IPS-18c (cell line): ENCODE results near the gene IQCM.
"Not testable (repeated sequence)": the region's sequence is repeated elsewhere in the genome, so short reads cannot be mapped to it uniquely, and the experiment has no call there.

Experiments used
- H3K4me3 ChIP-seq: 2 replicates; pipeline ENCODE4 v1.7.0; 2013; ENCODE audit warnings: low read depth, mild to moderate bottlenecking, low read length, moderate library complexity; ENCODE audit not compliant: insufficient read depth
- H3K9me3 ChIP-seq: one replicate; pipeline ENCODE4 v1.6.1; 2013; ENCODE audit warnings: mild to moderate bottlenecking, low read length, moderate library complexity; ENCODE audit not compliant: control insufficient read depth, insufficient read depth

The IQCM gene

GRCh38 chr4:149553959-149554520 is 261.6 kb downstream of the IQCM start:
- Histone ChIP-seq H3K9me3 (no peaks in the 10 kb centered on the region), H3K4me3 (no peak overlapping the region)

- no peak overlapping the region for H3K4me3 ChIP-seq
- H3K9me3 ChIP-seq = no peaks in the 10 kb centered on the region
Observed at GRCh38 chr4:149552601-149553000, 263.0 kb downstream of the IQCM start.

GRCh38 chr4:149549911-149550310 is 265.7 kb downstream of the IQCM start:
- H3K4me3 ChIP-seq = no peak overlapping the region
- H3K9me3 ChIP-seq = peaks cover 2% of the 10 kb centered on the region

- Histone ChIP-seq H3K9me3 (no peaks in the 10 kb centered on the region), H3K4me3 (no peak overlapping the region)
Observed at GRCh38 chr4:149534779-149535178, 280.9 kb downstream of the IQCM start.

- no peak overlapping the region for H3K4me3 ChIP-seq
- H3K9me3 ChIP-seq = peaks cover 2% of the 10 kb centered on the region
Observed at GRCh38 chr4:149531861-149532260, 283.8 kb downstream of the IQCM start.

GRCh38 chr4:149523039-149523438 is 292.6 kb downstream of the IQCM start:
- Histone ChIP-seq H3K9me3 (no peaks in the 10 kb centered on the region), H3K4me3 (no peak overlapping the region)

GRCh38 chr4:149521611-149522425 is 293.8 kb downstream of the IQCM start:
- H3K4me3 ChIP-seq = no peak overlapping the region
- H3K9me3 ChIP-seq = no peaks in the 10 kb centered on the region

- H3K4me3 ChIP-seq = no peak overlapping the region
- H3K9me3 ChIP-seq = no peaks in the 10 kb centered on the region
Observed at GRCh38 chr4:149518471-149518870, 297.2 kb downstream of the IQCM start.

- Histone ChIP-seq H3K4me3 (no peak overlapping the region), H3K9me3 (peaks cover 1% of the 10 kb centered on the region)
Observed at GRCh38 chr4:149513081-149513480, 302.6 kb downstream of the IQCM start.

- no peak overlapping the region for H3K4me3 ChIP-seq
- peaks cover 4% of the 10 kb centered on the region for H3K9me3 ChIP-seq
Observed at GRCh38 chr4:149512501-149512900, 303.1 kb downstream of the IQCM start.

- peaks cover 4% of the 10 kb centered on the region for H3K9me3 ChIP-seq
Observed at GRCh38 chr4:149511558-149512298, 303.9 kb downstream of the IQCM start.

GRCh38 chr4:149507309-149507708 is 308.3 kb downstream of the IQCM start:
- H3K4me3 ChIP-seq, H3K9me3 ChIP-seq: not testable (repeated sequence)

More at GRCh38 chr4:149511558-149512298, 303.9 kb downstream of the IQCM start:
- no peak overlapping the region for H3K4me3 ChIP-seq

GRCh38 chr4:149500806-149501205 is 314.8 kb downstream of the IQCM start:
- Histone ChIP-seq H3K4me3 (no peak overlapping the region), H3K9me3 (no peaks in the 10 kb centered on the region)

- no peak overlapping the region for H3K4me3 ChIP-seq
- no peaks in the 10 kb centered on the region for H3K9me3 ChIP-seq
Observed at GRCh38 chr4:149499726-149500125, 315.9 kb downstream of the IQCM start.

GRCh38 chr4:149498246-149498645 is 317.4 kb downstream of the IQCM start:
- no peak overlapping the region for H3K4me3 ChIP-seq
- H3K9me3 ChIP-seq = no peaks in the 10 kb centered on the region

- no peaks in the 10 kb centered on the region for H3K9me3 ChIP-seq
Observed at GRCh38 chr4:149493492-149493891, 322.2 kb downstream of the IQCM start.

GRCh38 chr4:149489321-149489720 is 326.3 kb downstream of the IQCM start:
- H3K4me3 ChIP-seq = no peak overlapping the region
- H3K9me3 ChIP-seq = no peaks in the 10 kb centered on the region

More at GRCh38 chr4:149493492-149493891, 322.2 kb downstream of the IQCM start:
- H3K4me3 ChIP-seq = no peak overlapping the region

- Histone ChIP-seq H3K4me3 (no peak overlapping the region), H3K9me3 (no peaks in the 10 kb centered on the region)
Observed at GRCh38 chr4:149486861-149487260, 328.8 kb downstream of the IQCM start.
